Astrocyte (in vitro differentiated cells and primary cell): ENCODE results near the gene PRR29. TPM values are rescaled to one million over a fixed set of nuclear protein-coding genes. Genes with fewer than 3 reads are reported as not detected.

ENCODE experiments used
- DNase-seq: peaks from one replicate; pipeline ENCODE4 v3.0.0-alpha.2; 2010; ENCODE audit warnings: low read depth
- FAIRE-seq: peaks from 2 replicates; lab custom pipeline; 2011; peaks lifted over from hg19 to GRCh38; lab: Jason Lieb, UNC
- H2AFZ ChIP-seq: 2 replicates; pipeline ENCODE4 v1.6.0; 2012; ENCODE audit warnings: low read depth, low read length, inconsistent platforms
- H3K27ac ChIP-seq: 2 replicates; pipeline ENCODE4 v1.5.1; 2011; ENCODE audit warnings: low read depth, low read length, inconsistent platforms
- H3K27me3 ChIP-seq: 2 replicates; pipeline ENCODE4 v1.6.0; 2011; ENCODE audit warnings: low read length, inconsistent platforms; ENCODE audit not compliant: insufficient read depth
- H3K36me3 ChIP-seq: 2 replicates; pipeline ENCODE4 v1.5.1; 2011; ENCODE audit warnings: low read length, inconsistent platforms; ENCODE audit not compliant: insufficient read depth
- H3K4me1 ChIP-seq: 2 replicates; pipeline ENCODE4 v1.5.1; 2011; ENCODE audit warnings: low read length, inconsistent platforms; ENCODE audit not compliant: insufficient read depth
- H3K4me2 ChIP-seq: 2 replicates; pipeline ENCODE4 v1.6.0; 2012; ENCODE audit warnings: low read length, inconsistent platforms
- H3K4me3 ChIP-seq: 2 replicates; pipeline ENCODE4 v1.5.1; 2011; ENCODE audit warnings: low read depth, mild to moderate bottlenecking, low read length, inconsistent platforms; ENCODE audit not compliant: insufficient read depth
- H3K79me2 ChIP-seq: 2 replicates; pipeline ENCODE4 v1.6.0; 2012; ENCODE audit warnings: mild to moderate bottlenecking, low read length, inconsistent platforms; ENCODE audit not compliant: insufficient read depth
- H3K9ac ChIP-seq: 2 replicates; pipeline ENCODE4 v1.6.0; 2012; ENCODE audit warnings: mild to moderate bottlenecking, low read length, inconsistent platforms
- H3K9me3 ChIP-seq: 2 replicates; pipeline ENCODE4 v1.5.1; 2012; ENCODE audit warnings: low read depth, mild to moderate bottlenecking, low read length, inconsistent platforms; ENCODE audit not compliant: insufficient read depth
- H4K20me1 ChIP-seq: 2 replicates; pipeline ENCODE4 v1.6.0; 2012; ENCODE audit warnings: low read length, inconsistent platforms; ENCODE audit not compliant: insufficient read depth
- H3K27ac Mint-ChIP-seq: one replicate; pipeline ENCODE4 v1.8.0; 2021; ENCODE audit warnings: mild to moderate bottlenecking, mixed read lengths; ENCODE audit not compliant: unreplicated experiment
- H3K27me3 Mint-ChIP-seq: one replicate; pipeline ENCODE4 v1.8.0; 2021; ENCODE audit warnings: low read depth, mixed read lengths; ENCODE audit not compliant: unreplicated experiment
- H3K36me3 Mint-ChIP-seq: one replicate; pipeline ENCODE4 v1.8.0; 2021; ENCODE audit warnings: low read depth, mixed read lengths; ENCODE audit not compliant: unreplicated experiment
- H3K4me1 Mint-ChIP-seq: one replicate; pipeline ENCODE4 v1.8.0; 2021; ENCODE audit warnings: low read depth, mixed read lengths; ENCODE audit not compliant: unreplicated experiment
- H3K4me3 Mint-ChIP-seq: one replicate; pipeline ENCODE4 v1.8.0; 2021; ENCODE audit warnings: mild to moderate bottlenecking, moderate library complexity, mixed read lengths; ENCODE audit not compliant: unreplicated experiment
- H3K9me3 Mint-ChIP-seq: one replicate; pipeline ENCODE4 v1.8.0; 2021; ENCODE audit warnings: mild to moderate bottlenecking, mixed read lengths; ENCODE audit not compliant: unreplicated experiment
- CTCF ChIP-seq: IDR thresholded peaks from 2 replicates; pipeline ENCODE4 v1.5.1; 2011; ENCODE audit warnings: low read depth, mild to moderate bottlenecking, inconsistent platforms, low read length, moderate library complexity; ENCODE audit not compliant: insufficient read depth
- EZH2 ChIP-seq: IDR thresholded peaks from 2 replicates; pipeline ENCODE4 v1.6.1; 2012; ENCODE audit warnings: mild to moderate bottlenecking, low read length, inconsistent platforms; ENCODE audit not compliant: insufficient read depth
- total RNA-seq: library from RNA; stranded (reverse); gene quantifications from 2 replicates; pipeline ENCODE4 v1.2.1, GENCODE V29; 2021

Gene PRR29
- total RNA-seq, 1 donor from 2014 or later: 0.54 TPM

- FAIRE-seq (no peak), DNase-seq (no peak)
- no peak overlapping the region for H3K4me3 ChIP-seq
- Mint-ChIP-seq H3K4me3 (no peak overlapping the region), H3K27me3 (peaks cover 13% of the 10 kb centered on the region), H3K4me1 (no peaks in the 10 kb centered on the region), H3K36me3 (no peaks in the 10 kb centered on the region), H3K9me3 (no peaks in the 10 kb centered on the region), H3K27ac (no peak overlapping the region)
- no peaks in the 10 kb centered on the region for H3K27me3 ChIP-seq
- no peaks in the 10 kb centered on the region for H3K9me3 ChIP-seq
- TF ChIP-seq EZH2 (no peak), CTCF (no peak)
- no peaks in the 10 kb centered on the region for H3K4me1 ChIP-seq
- H3K9ac ChIP-seq: no peak overlapping the region
- no peaks in the 10 kb centered on the region for H3K79me2 ChIP-seq
- no peak overlapping the region for H3K27ac ChIP-seq
- H2AFZ ChIP-seq: no peak overlapping the region
- H3K4me2 ChIP-seq: no peak overlapping the region
- H3K36me3 ChIP-seq: no peaks in the 10 kb centered on the region
- no peaks in the 10 kb centered on the region for H4K20me1 ChIP-seq
Observed at GRCh38 chr17:64022611-64023063, 24.5 kb downstream of the PRR29 start.

- no peak overlapping the region for H3K4me3 ChIP-seq
- no peak overlapping the region for H3K9ac ChIP-seq
- Mint-ChIP-seq H3K4me3 (no peak overlapping the region), H3K27ac (no peak overlapping the region), H3K4me1 (no peaks in the 10 kb centered on the region), H3K27me3 (peaks cover 13% of the 10 kb centered on the region), H3K9me3 (no peaks in the 10 kb centered on the region), H3K36me3 (no peaks in the 10 kb centered on the region)
- DNase-seq: no peak
- no peak for FAIRE-seq
- TF ChIP-seq CTCF: no peak
- TF ChIP-seq EZH2: no peak
- no peak overlapping the region for H3K4me2 ChIP-seq
- H4K20me1 ChIP-seq: no peaks in the 10 kb centered on the region
- no peaks in the 10 kb centered on the region for H3K27me3 ChIP-seq
- H3K79me2 ChIP-seq: no peaks in the 10 kb centered on the region
- H3K36me3 ChIP-seq: no peaks in the 10 kb centered on the region
- no peaks in the 10 kb centered on the region for H3K9me3 ChIP-seq
- no peak overlapping the region for H2AFZ ChIP-seq
- H3K4me1 ChIP-seq: no peaks in the 10 kb centered on the region
- no peak overlapping the region for H3K27ac ChIP-seq
Observed at GRCh38 chr17:64024215-64024654, 26.1 kb downstream of the PRR29 start.
